ENCODE results near the gene OR2D2. TPM values are rescaled to one million over a fixed set of nuclear protein-coding genes. Genes with fewer than 3 reads are reported as not detected.

OR2D2 gene
- total and polyA plus RNA-seq, 2 of the 4 experiments (the other 2 are of a cell fraction), result 0.07 to 0.36 TPM

DNA sequence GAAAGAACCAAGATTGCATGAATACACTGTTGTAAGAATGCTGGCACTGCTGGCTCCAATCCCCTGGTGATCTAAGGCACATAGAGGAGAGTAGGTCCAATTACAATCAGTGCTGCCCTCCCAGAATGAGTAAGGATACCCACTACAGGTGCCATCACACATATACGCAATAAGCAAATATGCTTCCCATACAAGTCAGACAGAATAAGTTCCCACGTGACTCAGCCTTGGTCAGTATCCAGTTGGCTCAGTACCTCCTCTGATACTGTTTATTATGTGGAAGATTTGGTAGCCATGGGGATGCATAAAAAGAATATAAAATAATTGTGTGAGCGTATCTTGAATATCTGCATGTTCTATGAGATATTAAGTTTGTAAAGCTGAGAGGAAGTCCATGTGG is 19.6 kb upstream of the OR2D2 start:
- Histone ChIP-seq H3K4me2 (ENCODE audit: low read depth, low read length) (no peak overlapping the region), H2AFZ (replicated peaks; ENCODE audit: low read length, poor library complexity) (no peak overlapping the region), H3K9me3 (ENCODE audit: control insufficient read depth, insufficient read depth, low read length) (no peaks in the 10 kb centered on the region), H3K27ac (ENCODE audit: insufficient read depth, low read length) (no peak overlapping the region), H3K79me1 (ENCODE audit: low read depth in 1 of 2, low read length in 2 of 2) (no peaks in the 10 kb centered on the region), H4K8ac (ENCODE audit: low read depth in 2 of 2, low read length in 2 of 2) (no peak overlapping the region), H3K23ac (ENCODE audit: low read depth, low read length) (no peak overlapping the region), H3K9me1 (ENCODE audit: insufficient read depth, low read length) (no peaks in the 10 kb centered on the region), H3K4me1 (ENCODE audit: control insufficient read depth, insufficient read depth, low read length) (no peaks in the 10 kb centered on the region), H3K9ac (ENCODE audit: low read depth, low read length) (no peak overlapping the region), H3K18ac (ENCODE audit: low read depth, low read length) (no peak overlapping the region), H2AK5ac (ENCODE audit: low read depth, low read length) (no peak overlapping the region), H2BK120ac (ENCODE audit: low read depth, low read length) (no peak overlapping the region), H3K4me3 (ENCODE audit: insufficient read depth, low read depth, low read length) (no peak overlapping the region), H2BK5ac (ENCODE audit: low read depth, low read length, poor library complexity, severe bottlenecking) (no peak overlapping the region), H3K14ac (replicated peaks; ENCODE audit: low read depth, low read length) (no peak overlapping the region), H3K27me3 (ENCODE audit: control insufficient read depth, insufficient read depth, low read length) (no peaks in the 10 kb centered on the region), H2BK15ac (ENCODE audit: low read depth, low read length) (no peak overlapping the region), H4K20me1 (ENCODE audit: insufficient read depth, low read length) (no peaks in the 10 kb centered on the region), H2BK20ac (ENCODE audit: low read depth, low read length) (no peak overlapping the region), H3K36me3 (ENCODE audit: control insufficient read depth, insufficient read depth, low read length) (no peaks in the 10 kb centered on the region), H3K4ac (ENCODE audit: low read depth, low read length) (no peak overlapping the region), H2AK9ac (replicated peaks; ENCODE audit: low read depth, low read length, poor library complexity) (no peak overlapping the region), H3K56ac (ENCODE audit: extremely low read depth, insufficient read depth, low read length) (no peak overlapping the region), H4K5ac (ENCODE audit: low read depth, low read length) (no peak overlapping the region), H4K91ac (ENCODE audit: insufficient read depth, low read depth, low read length) (no peak overlapping the region)
- POLR2A ChIA-PET (ENCODE audit: unreplicated experiment), result no interaction called here
- no TSS peak for BruUV-seq (replicated peaks)
- WGBS, 2 experiments (ENCODE audit: extremely low coverage in 2 of 2, insufficient read length in 1 of 2), result no CpG with 5 or more reads among the region's 3 CpGs
- dilution Hi-C loops (cut with HindIII; ENCODE audit: low sequenced_read_pairs, unreplicated experiment) (no loop called here), in situ Hi-C loops (cut with MboI; ENCODE audit: low sequenced_read_pairs) (no loop called here), intact Hi-C loops (cut with micrococcal nuclease) (no loop called here)
- TF ChIP-seq USF2 (IDR thresholded peaks at IDR 0.05; ENCODE audit: low read depth, low read length) (0 out of 2 replicates have a peak, but pooled peaks have one; percentile 30), RAD21 (IDR thresholded peaks at IDR 0.05; ENCODE audit: low read length) (no peak)
- ATAC-seq (ENCODE audit: low read depth) (no peak), DNase-seq (peak; percentile 68)
- CTCF ChIA-PET, result no interaction called here

All from IMR-90 (cell line).